K562 (cell line): Measurements from ENCODE around the gene KNSTRN. TPM values are rescaled to one million over a fixed set of nuclear protein-coding genes. Genes with fewer than 3 reads are reported as not detected.

Experiments
- ATAC-seq: fragments of 200-7000 bp; cut with Tn5 transposase; 3 replicates; pipeline ENCODE4 v1.9.1; 2020; ENCODE audit warnings: moderate library complexity
- BruUV-seq: library from RNA; stranded (reverse); fragments of 400-500 nt; replicated peaks from 2 replicates; lab custom pipeline; 2021; lab: Mats Ljungman, UMichigan
- CTCF ChIA-PET: fragments of 300-600 bp; formaldehyde crosslinking; extraction: SDS; loops from one replicate; lab custom pipeline; 2021; ENCODE audit warnings: low intra/inter-chr PET ratio; lab: Yijun Ruan, JAX
- POLR2A ChIA-PET: fragments of 300-600, 350-650 bp; sonication (Branson Sonifier 250); formaldehyde crosslinking; extraction: SDS; loops from one replicate; lab custom pipeline; 2021; ENCODE audit warnings: antibody characterized with exemption, inconsistent platforms; lab: Yijun Ruan, JAX
- DNase-seq, 4 experiments: peaks; one replicate each; pipeline versions ENCODE4 v3.0.0 to v3.0.0-alpha.2; 2011 to 2018; ENCODE audit warnings: low spot score in 3 of 4, mixed read lengths in 3 of 4; ENCODE audit errors: extremely low read depth in 1 of 4
- FAIRE-seq: peaks from 2 replicates; lab custom pipeline; 2011; peaks lifted over from hg19 to GRCh38; lab: Jason Lieb, UNC
- H2AFZ ChIP-seq: 2 replicates; pipeline ENCODE4 v1.6.0; 2011; ENCODE audit warnings: low read depth, low read length, control low read depth, inconsistent platforms
- H3K27ac ChIP-seq: fragments of 200-600 bp; 3 replicates; pipeline ENCODE4 v1.8.0; 2011; ENCODE audit warnings: low read depth, mild to moderate bottlenecking, control low read depth, inconsistent platforms, low read length, moderate library complexity, mixed read lengths; ENCODE audit errors: extremely low read depth
- H3K27me3 ChIP-seq, 2 experiments: fragments of 300-600 bp in 1 of 2; 2 replicates in 1 of 2; 3 replicates in 1 of 2; pipeline versions ENCODE4 v1.6.0 to v1.8.0; 2011; ENCODE audit warnings: inconsistent platforms in 2 of 2, low read length in 2 of 2, mild to moderate bottlenecking in 1 of 2, mixed read lengths in 1 of 2, moderate library complexity in 1 of 2; ENCODE audit not compliant: control insufficient read depth in 2 of 2, insufficient read depth in 2 of 2
- H3K36me3 ChIP-seq: fragments of 300-600 bp; 3 replicates; pipeline ENCODE4 v1.8.0; 2011; ENCODE audit warnings: mild to moderate bottlenecking, low read length, inconsistent platforms; ENCODE audit not compliant: control insufficient read depth, insufficient read depth
- H3K4me1 ChIP-seq, 2 experiments: fragments of 200-600 bp in 1 of 2; replicated peaks in 1 of 2; 2 replicates in 1 of 2; 3 replicates in 1 of 2; pipeline versions ENCODE4 v1.5.1 to v1.8.0; 2011; ENCODE audit warnings: inconsistent platforms in 2 of 2, low read length in 2 of 2, mild to moderate bottlenecking in 1 of 2, mixed read lengths in 1 of 2, moderate library complexity in 1 of 2; ENCODE audit not compliant: control insufficient read depth in 2 of 2, insufficient read depth in 2 of 2
- H3K4me2 ChIP-seq: 2 replicates; pipeline ENCODE4 v1.6.1; 2011; ENCODE audit warnings: low read length, control low read depth, inconsistent platforms, mixed read lengths; ENCODE audit not compliant: insufficient read depth
- H3K4me3 ChIP-seq: fragments of 200-600 bp; sonication (generic), shearing (Covaris generic); 2 replicates; pipeline ENCODE4 v1.5.1; 2016; ENCODE audit warnings: control low read depth, inconsistent platforms
- H3K79me2 ChIP-seq: fragments of 200-600 bp; 3 replicates; pipeline ENCODE4 v1.8.0; 2011; ENCODE audit warnings: low read length, inconsistent platforms; ENCODE audit not compliant: control insufficient read depth, insufficient read depth
- H3K9ac ChIP-seq, 2 experiments: 2 replicates each; pipeline versions ENCODE4 v1.6.0 to v1.6.1; 2011; ENCODE audit warnings: low read depth in 2 of 2, low read length in 2 of 2, control low read depth in 1 of 2, inconsistent platforms in 1 of 2, mild to moderate bottlenecking in 1 of 2, mixed read lengths in 1 of 2; ENCODE audit not compliant: insufficient read depth in 1 of 2
- H3K9me1 ChIP-seq: one replicate; pipeline ENCODE4 v1.6.0; 2011; ENCODE audit warnings: inconsistent platforms, mild to moderate bottlenecking, low read length, moderate library complexity; ENCODE audit not compliant: control insufficient read depth, insufficient read depth
- H3K9me3 ChIP-seq: replicated peaks from 2 replicates; pipeline ENCODE4 v1.5.1; 2011; ENCODE audit warnings: low read depth, low read length, inconsistent platforms; ENCODE audit not compliant: control insufficient read depth, insufficient read depth
- H4K20me1 ChIP-seq: replicated peaks from 2 replicates; pipeline ENCODE4 v1.6.1; 2011; ENCODE audit warnings: low read length, inconsistent platforms, mixed read lengths; ENCODE audit not compliant: control insufficient read depth, insufficient read depth
- WGBS: fragments of 100-300 bp; shearing (Covaris generic); methylation state at CpG from one replicate; pipeline ENCODE4 v1.1.6; 2016; ENCODE audit warnings: low coverage, mixed read lengths; ENCODE audit not compliant: insufficient coverage; ENCODE audit errors: missing lambda C conversion rate; 5-methylcytosine and 5-hydroxymethylcytosine counted together
- in situ Hi-C: fragments of 300-500 bp; cut with MboI; formaldehyde crosslinking; loops from 4 replicates; pipeline ENCODE4 v1.15.0; 2018; ENCODE audit warnings: inconsistent platforms, mixed read lengths
- intact Hi-C: fragments of 100-400 bp; cut with micrococcal nuclease; formaldehyde crosslinking; loops from 2 replicates; pipeline ENCODE4 v1.14.2; 2022
- polyA plus RNA-seq, 8 experiments: library from polyadenylated mRNA; depleted of rRNA in 4 of 8; stranded (reverse) in 5 of 8; unstranded in 3 of 8; fragments of >200 nt; fragmentation: Nextera tagmentation in 2 of 8; fragmentation: Illumina TruSeq in 1 of 8; extraction: Ambion mirVana in 2 of 8; extraction: Trizol in 1 of 8; gene quantifications; 2 replicates each; pipeline versions ENCODE4 v1.2.1 to v1.2.3, GENCODE V29; 2011 to 2014; ENCODE audit warnings: inconsistent platforms in 1 of 8, missing spikeins in 1 of 8
- total RNA-seq, 7 experiments: library from RNA; depleted of rRNA in 6 of 7; stranded (reverse); fragments of >200 nt in 6 of 7; fragmentation: Illumina TruSeq in 2 of 7; extraction: Trizol in 2 of 7; gene quantifications; 2 replicates each; pipeline versions ENCODE4 v1.2.1 to v1.2.3, GENCODE V29; 2011 to 2021; ENCODE audit warnings: low replicate concordance in 1 of 7
- TF ChIP-seq, protein P1 (sequence below): fragments of 450-650 bp; IDR thresholded peaks from 2 replicates; pipeline ENCODE4 v1.6.1; 2018; ENCODE audit not compliant: partially characterized antibody
- TF ChIP-seq, protein P2 (sequence below): fragments of 450-650 bp; IDR thresholded peaks from 2 replicates; pipeline ENCODE4 v1.7.1; 2018; ENCODE audit warnings: mild to moderate bottlenecking, low read depth; ENCODE audit not compliant: partially characterized antibody

KNSTRN gene
- total and polyA plus RNA-seq, 9 of the 15 experiments (the other 6 are each of a cell fraction or from before 2014, with no cell fraction given): 48.7 to 88.2 (median 66.3) TPM

DNA sequence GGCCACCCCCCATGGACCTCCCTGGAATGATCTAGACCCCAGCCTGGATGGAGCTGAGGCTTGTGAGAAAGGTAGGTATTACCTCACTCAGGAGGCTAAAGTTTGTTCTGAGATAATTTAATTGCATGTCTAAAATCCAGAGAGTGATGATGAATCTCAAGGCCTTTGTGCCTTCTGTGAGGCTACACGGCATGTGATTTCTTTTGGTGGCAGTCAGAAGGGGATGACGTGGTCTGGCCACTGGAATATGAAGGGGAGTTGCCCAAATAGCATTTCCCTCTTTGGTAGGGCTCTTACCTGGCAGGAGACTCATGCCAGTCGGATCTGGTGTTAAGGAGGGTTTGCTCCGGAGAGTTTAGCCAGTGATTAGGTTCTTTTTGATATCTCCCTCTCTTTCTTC, 60.7 kb downstream of the KNSTRN start:
- in situ Hi-C loops (no loop called here), intact Hi-C loops (loop anchor here (5.0 kb wide), 1 partner anchor 64 kb away; no protein-coding TSS in a partner anchor)
- WGBS: 50% methylated on average over 4 of the region's 4 CpGs
- peaks cover 33% of the 10 kb centered on the region for H4K20me1 ChIP-seq
- FAIRE-seq: no peak
- no peak overlapping the region for H3K4me3 ChIP-seq
- ATAC-seq: no peak
- peaks cover 30% of the 10 kb centered on the region; the same call in 2 of the 3 replicates for H3K36me3 ChIP-seq
- ChIA-PET CTCF (interaction anchor here (0.6 kb wide), 1 partner anchor 109 kb away, joined by 3 read pairs; no protein-coding TSS in a partner anchor), POLR2A (interaction anchor here (0.5 to 8.4 kb wide), 7 partner anchors 10 to 313 kb away, joined by 3 to 89 read pairs (median 3); no protein-coding TSS in a partner anchor)
- H2AFZ ChIP-seq: no peak overlapping the region
- TF ChIP-seq, protein P1, sequence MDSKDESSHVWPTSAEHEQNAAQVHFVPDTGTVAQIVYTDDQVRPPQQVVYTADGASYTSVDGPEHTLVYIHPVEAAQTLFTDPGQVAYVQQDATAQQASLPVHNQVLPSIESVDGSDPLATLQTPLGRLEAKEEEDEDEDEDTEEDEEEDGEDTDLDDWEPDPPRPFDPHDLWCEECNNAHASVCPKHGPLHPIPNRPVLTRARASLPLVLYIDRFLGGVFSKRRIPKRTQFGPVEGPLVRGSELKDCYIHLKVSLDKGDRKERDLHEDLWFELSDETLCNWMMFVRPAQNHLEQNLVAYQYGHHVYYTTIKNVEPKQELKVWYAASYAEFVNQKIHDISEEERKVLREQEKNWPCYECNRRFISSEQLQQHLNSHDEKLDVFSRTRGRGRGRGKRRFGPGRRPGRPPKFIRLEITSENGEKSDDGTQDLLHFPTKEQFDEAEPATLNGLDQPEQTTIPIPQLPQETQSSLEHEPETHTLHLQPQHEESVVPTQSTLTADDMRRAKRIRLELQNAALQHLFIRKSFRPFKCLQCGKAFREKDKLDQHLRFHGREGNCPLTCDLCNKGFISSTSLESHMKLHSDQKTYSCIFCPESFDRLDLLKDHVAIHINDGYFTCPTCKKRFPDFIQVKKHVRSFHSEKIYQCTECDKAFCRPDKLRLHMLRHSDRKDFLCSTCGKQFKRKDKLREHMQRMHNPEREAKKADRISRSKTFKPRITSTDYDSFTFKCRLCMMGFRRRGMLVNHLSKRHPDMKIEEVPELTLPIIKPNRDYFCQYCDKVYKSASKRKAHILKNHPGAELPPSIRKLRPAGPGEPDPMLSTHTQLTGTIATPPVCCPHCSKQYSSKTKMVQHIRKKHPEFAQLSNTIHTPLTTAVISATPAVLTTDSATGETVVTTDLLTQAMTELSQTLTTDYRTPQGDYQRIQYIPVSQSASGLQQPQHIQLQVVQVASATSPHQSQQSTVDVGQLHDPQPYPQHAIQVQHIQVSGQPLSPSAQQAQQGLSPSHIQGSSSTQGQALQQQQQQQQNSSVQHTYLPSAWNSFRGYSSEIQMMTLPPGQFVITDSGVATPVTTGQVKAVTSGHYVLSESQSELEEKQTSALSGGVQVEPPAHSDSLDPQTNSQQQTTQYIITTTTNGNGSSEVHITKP: peak; percentile 24
- TF ChIP-seq, protein P2, sequence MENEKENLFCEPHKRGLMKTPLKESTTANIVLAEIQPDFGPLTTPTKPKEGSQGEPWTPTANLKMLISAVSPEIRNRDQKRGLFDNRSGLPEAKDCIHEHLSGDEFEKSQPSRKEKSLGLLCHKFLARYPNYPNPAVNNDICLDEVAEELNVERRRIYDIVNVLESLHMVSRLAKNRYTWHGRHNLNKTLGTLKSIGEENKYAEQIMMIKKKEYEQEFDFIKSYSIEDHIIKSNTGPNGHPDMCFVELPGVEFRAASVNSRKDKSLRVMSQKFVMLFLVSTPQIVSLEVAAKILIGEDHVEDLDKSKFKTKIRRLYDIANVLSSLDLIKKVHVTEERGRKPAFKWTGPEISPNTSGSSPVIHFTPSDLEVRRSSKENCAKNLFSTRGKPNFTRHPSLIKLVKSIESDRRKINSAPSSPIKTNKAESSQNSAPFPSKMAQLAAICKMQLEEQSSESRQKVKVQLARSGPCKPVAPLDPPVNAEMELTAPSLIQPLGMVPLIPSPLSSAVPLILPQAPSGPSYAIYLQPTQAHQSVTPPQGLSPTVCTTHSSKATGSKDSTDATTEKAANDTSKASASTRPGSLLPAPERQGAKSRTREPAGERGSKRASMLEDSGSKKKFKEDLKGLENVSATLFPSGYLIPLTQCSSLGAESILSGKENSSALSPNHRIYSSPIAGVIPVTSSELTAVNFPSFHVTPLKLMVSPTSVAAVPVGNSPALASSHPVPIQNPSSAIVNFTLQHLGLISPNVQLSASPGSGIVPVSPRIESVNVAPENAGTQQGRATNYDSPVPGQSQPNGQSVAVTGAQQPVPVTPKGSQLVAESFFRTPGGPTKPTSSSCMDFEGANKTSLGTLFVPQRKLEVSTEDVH: no peak
- H3K79me2 ChIP-seq: peaks cover 89% of the 10 kb centered on the region
- H3K4me2 ChIP-seq: peak overlapping the region; percentile 52
- DNase-seq: no peak
- no peak overlapping the region for H3K27ac ChIP-seq
- peaks cover 32 to 47% of the 10 kb centered on the region in 2 experiments for H3K4me1 ChIP-seq
- H3K9me1 ChIP-seq: peaks cover 4% of the 10 kb centered on the region
- H3K9me3 ChIP-seq: no peaks in the 10 kb centered on the region
- H3K27me3 ChIP-seq: no peaks in the 10 kb centered on the region
- BruUV-seq: no TSS peak
- H3K9ac ChIP-seq: peak overlapping the region; percentile 30 to 64; a peak in 2 of 4 replicates
